ENCODE data around the gene SH3PXD2B.
"Not testable (repeated sequence)": the region's sequence is repeated elsewhere in the genome, so short reads cannot be mapped to it uniquely, and the experiment has no call there.

The SH3PXD2B gene

GRCh38 chr5:172352526-172352925 lies 101.8 kb downstream of the SH3PXD2B start:
- H3K23ac ChIP-seq (ENCODE audit: low read length in 2 of 2); H3K27me3 ChIP-seq (ENCODE audit: control insufficient read depth in 1 of 2, insufficient read depth in 1 of 2, low read length in 2 of 2); H3K18ac ChIP-seq (ENCODE audit: low read depth in 1 of 2, low read length in 2 of 2); H3K27ac ChIP-seq (ENCODE audit: low read length, poor library complexity, severe bottlenecking); H3K4me2 ChIP-seq (ENCODE audit: low read length, poor library complexity, severe bottlenecking); H2BK15ac ChIP-seq (ENCODE audit: low read depth, poor library complexity, severe bottlenecking); H3K79me1 ChIP-seq (replicated peaks; ENCODE audit: low read length, poor library complexity, severe bottlenecking); H2AFZ ChIP-seq (ENCODE audit: low read depth, low read length); H3K4ac ChIP-seq (ENCODE audit: low read depth in 1 of 2, low read length in 2 of 2); H2AK5ac ChIP-seq (ENCODE audit: low read length, severe bottlenecking); H2BK12ac ChIP-seq (ENCODE audit: low read length in 2 of 2); DNase-seq; H2BK120ac ChIP-seq (ENCODE audit: low read depth, low read length); H4K91ac ChIP-seq (ENCODE audit: low read length); H3K4me3 ChIP-seq (ENCODE audit: insufficient read depth in 1 of 2, low read depth in 1 of 2, low read length in 2 of 2); H3K9me3 ChIP-seq (ENCODE audit: control insufficient read depth, low read length); H3K9ac ChIP-seq (ENCODE audit: low read length); H2BK5ac ChIP-seq (ENCODE audit: low read depth, low read length, poor library complexity, severe bottlenecking); H4K8ac ChIP-seq (ENCODE audit: low read length); H3K14ac ChIP-seq (ENCODE audit: low read length in 2 of 2): not testable (repeated sequence)
- Histone ChIP-seq H3K36me3 (ENCODE audit: control insufficient read depth in 1 of 2, insufficient read depth in 2 of 2, low read depth in 1 of 2, low read length in 2 of 2) (peaks cover 67 to 94% of the 10 kb centered on the region in 2 experiments), H3K4me1 (ENCODE audit: control insufficient read depth, insufficient read depth, low read depth, low read length) (peaks cover 35% of the 10 kb centered on the region)
- 99% methylated on average over 7 of the region's 7 CpGs for WGBS

GRCh38 chr5:172351240-172351778 lies 103.0 kb downstream of the SH3PXD2B start:
- peaks cover 31% of the 10 kb centered on the region for H3K4me1 ChIP-seq (ENCODE audit: control insufficient read depth, insufficient read depth, low read depth, low read length)
- H2BK5ac ChIP-seq (ENCODE audit: low read depth, low read length, poor library complexity, severe bottlenecking) = no peak overlapping the region
- H2BK15ac ChIP-seq (ENCODE audit: low read depth, poor library complexity, severe bottlenecking) = no peak overlapping the region
- no peak for DNase-seq
- H4K8ac ChIP-seq (ENCODE audit: low read length) = no peak overlapping the region
- H3K14ac ChIP-seq (ENCODE audit: low read length in 2 of 2) = no peak overlapping the region
- H3K23ac ChIP-seq (ENCODE audit: low read length in 2 of 2) = no peak overlapping the region
- H3K36me3 ChIP-seq (ENCODE audit: control insufficient read depth in 1 of 2, insufficient read depth in 2 of 2, low read depth in 1 of 2, low read length in 2 of 2) = peaks cover 67 to 96% of the 10 kb centered on the region in 2 experiments
- H3K27ac ChIP-seq (ENCODE audit: low read length, poor library complexity, severe bottlenecking) = no peak overlapping the region
- H2AFZ ChIP-seq (ENCODE audit: low read depth, low read length) = no peak overlapping the region
- H3K4me3 ChIP-seq (ENCODE audit: insufficient read depth in 1 of 2, low read depth in 1 of 2, low read length in 2 of 2) = no peak overlapping the region
- no peak overlapping the region for H2BK120ac ChIP-seq (ENCODE audit: low read depth, low read length)
- H3K9ac ChIP-seq (ENCODE audit: low read length) = no peak overlapping the region
- peaks cover 11% of the 10 kb centered on the region for H3K79me1 ChIP-seq (replicated peaks; ENCODE audit: low read length, poor library complexity, severe bottlenecking)
- WGBS = 100% methylated on average over 2 of the region's 3 CpGs
- no peak overlapping the region for H2BK12ac ChIP-seq (ENCODE audit: low read length in 2 of 2)
- H2AK5ac ChIP-seq (ENCODE audit: low read length, severe bottlenecking) = no peak overlapping the region
- H3K18ac ChIP-seq (ENCODE audit: low read depth in 1 of 2, low read length in 2 of 2) = no peak overlapping the region
- no peak overlapping the region for H3K4ac ChIP-seq (ENCODE audit: low read depth in 1 of 2, low read length in 2 of 2)
- no peaks in the 10 kb centered on the region for H3K27me3 ChIP-seq (ENCODE audit: control insufficient read depth in 1 of 2, insufficient read depth in 1 of 2, low read length in 2 of 2)
- H3K9me3 ChIP-seq (ENCODE audit: control insufficient read depth, low read length) = no peaks in the 10 kb centered on the region
- H4K91ac ChIP-seq (ENCODE audit: low read length) = no peak overlapping the region
- no peak overlapping the region for H3K4me2 ChIP-seq (ENCODE audit: low read length, poor library complexity, severe bottlenecking)

GRCh38 chr5:172350212-172351181 lies 103.8 kb downstream of the SH3PXD2B start:
- no peak overlapping the region for H2AFZ ChIP-seq (ENCODE audit: low read depth, low read length)
- H2BK5ac ChIP-seq (ENCODE audit: low read depth, low read length, poor library complexity, severe bottlenecking) = no peak overlapping the region
- H3K18ac ChIP-seq (ENCODE audit: low read depth in 1 of 2, low read length in 2 of 2) = no peak overlapping the region
- no peak overlapping the region for H4K8ac ChIP-seq (ENCODE audit: low read length)
- H3K4me3 ChIP-seq (ENCODE audit: insufficient read depth in 1 of 2, low read depth in 1 of 2, low read length in 2 of 2) = peak overlapping the region in 1 of 2 experiments; percentile 7
- H3K4me2 ChIP-seq (ENCODE audit: low read length, poor library complexity, severe bottlenecking) = no peak overlapping the region
- peaks cover 15% of the 10 kb centered on the region for H3K79me1 ChIP-seq (replicated peaks; ENCODE audit: low read length, poor library complexity, severe bottlenecking)
- H2AK5ac ChIP-seq (ENCODE audit: low read length, severe bottlenecking) = no peak overlapping the region
- no peak overlapping the region for H2BK12ac ChIP-seq (ENCODE audit: low read length in 2 of 2)
- no peak overlapping the region for H4K91ac ChIP-seq (ENCODE audit: low read length)
- H3K23ac ChIP-seq (ENCODE audit: low read length in 2 of 2) = no peak overlapping the region
- H3K27me3 ChIP-seq (ENCODE audit: control insufficient read depth in 1 of 2, insufficient read depth in 1 of 2, low read length in 2 of 2) = no peaks in the 10 kb centered on the region
- no peak overlapping the region for H3K27ac ChIP-seq (ENCODE audit: low read length, poor library complexity, severe bottlenecking)
- H2BK15ac ChIP-seq (ENCODE audit: low read depth, poor library complexity, severe bottlenecking) = no peak overlapping the region
- no peak overlapping the region for H3K14ac ChIP-seq (ENCODE audit: low read length in 2 of 2)
- 97% methylated on average over 26 of the region's 26 CpGs for WGBS
- H3K9me3 ChIP-seq (ENCODE audit: control insufficient read depth, low read length) = no peaks in the 10 kb centered on the region
- H3K4ac ChIP-seq (ENCODE audit: low read depth in 1 of 2, low read length in 2 of 2) = no peak overlapping the region
- H2BK120ac ChIP-seq (ENCODE audit: low read depth, low read length) = no peak overlapping the region
- no peak overlapping the region for H3K9ac ChIP-seq (ENCODE audit: low read length)
- DNase-seq = no peak
- H3K4me1 ChIP-seq (ENCODE audit: control insufficient read depth, insufficient read depth, low read depth, low read length) = peaks cover 27% of the 10 kb centered on the region
- H3K36me3 ChIP-seq (ENCODE audit: control insufficient read depth in 1 of 2, insufficient read depth in 2 of 2, low read depth in 1 of 2, low read length in 2 of 2) = peaks cover 70 to 98% of the 10 kb centered on the region in 2 experiments

GRCh38 chr5:172348733-172349132 lies 105.6 kb downstream of the SH3PXD2B start:
- H3K27me3 ChIP-seq (ENCODE audit: control insufficient read depth in 1 of 2, insufficient read depth in 1 of 2, low read length in 2 of 2); H3K23ac ChIP-seq (ENCODE audit: low read length in 2 of 2); H3K27ac ChIP-seq (ENCODE audit: low read length, poor library complexity, severe bottlenecking); H3K4me3 ChIP-seq (ENCODE audit: insufficient read depth in 1 of 2, low read depth in 1 of 2, low read length in 2 of 2); H3K14ac ChIP-seq (ENCODE audit: low read length in 2 of 2); H2BK12ac ChIP-seq (ENCODE audit: low read length in 2 of 2); H2BK15ac ChIP-seq (ENCODE audit: low read depth, poor library complexity, severe bottlenecking); H2BK5ac ChIP-seq (ENCODE audit: low read depth, low read length, poor library complexity, severe bottlenecking); H2AK5ac ChIP-seq (ENCODE audit: low read length, severe bottlenecking); H3K4ac ChIP-seq (ENCODE audit: low read depth in 1 of 2, low read length in 2 of 2); H3K9me3 ChIP-seq (ENCODE audit: control insufficient read depth, low read length); H4K8ac ChIP-seq (ENCODE audit: low read length); H3K9ac ChIP-seq (ENCODE audit: low read length); H4K91ac ChIP-seq (ENCODE audit: low read length); H2AFZ ChIP-seq (ENCODE audit: low read depth, low read length); H3K4me2 ChIP-seq (ENCODE audit: low read length, poor library complexity, severe bottlenecking); DNase-seq; H2BK120ac ChIP-seq (ENCODE audit: low read depth, low read length); H3K18ac ChIP-seq (ENCODE audit: low read depth in 1 of 2, low read length in 2 of 2): not testable (repeated sequence)
- Histone ChIP-seq H3K4me1 (ENCODE audit: control insufficient read depth, insufficient read depth, low read depth, low read length) (peaks cover 16% of the 10 kb centered on the region), H3K36me3 (ENCODE audit: control insufficient read depth in 1 of 2, insufficient read depth in 2 of 2, low read depth in 1 of 2, low read length in 2 of 2) (peaks cover 71 to 98% of the 10 kb centered on the region in 2 experiments), H3K79me1 (replicated peaks; ENCODE audit: low read length, poor library complexity, severe bottlenecking) (peaks cover 15% of the 10 kb centered on the region)
- 97% methylated on average over 5 of the region's 5 CpGs for WGBS
